Small intestine (tissue), 7 donors: ENCODE measurements around the gene DDB1. TPM values are rescaled to one million over a fixed set of nuclear protein-coding genes. Genes with fewer than 3 reads are reported as not detected.

Experiments used
- DNase-seq, 2 donors: peaks; one replicate each; pipeline versions ENCODE4 v3.0.0 to v3.0.0-alpha.2; 2013
- FAIRE-seq: peaks from 2 replicates; lab custom pipeline; 2012; peaks lifted over from hg19 to GRCh38; lab: Jason Lieb, UNC
- H3K27ac ChIP-seq, 3 donors: one replicate each; pipeline ENCODE4 v1.5.1; 2013; ENCODE audit warnings: low read length in 2 of 3, mild to moderate bottlenecking in 2 of 3, control low read depth in 1 of 3, inconsistent platforms in 1 of 3, low read depth in 1 of 3, moderate library complexity in 1 of 3
- H3K27me3 ChIP-seq, 3 donors: one replicate each; pipeline ENCODE4 v1.6.1; 2013; ENCODE audit warnings: low read length in 3 of 3, inconsistent platforms in 1 of 3; ENCODE audit not compliant: control insufficient read depth in 3 of 3, insufficient read depth in 3 of 3
- H3K36me3 ChIP-seq, 3 donors: one replicate each; pipeline ENCODE4 v1.6.1; 2013; ENCODE audit warnings: low read length in 3 of 3, inconsistent platforms in 1 of 3, low read depth in 1 of 3, mild to moderate bottlenecking in 1 of 3, moderate library complexity in 1 of 3; ENCODE audit not compliant: control insufficient read depth in 3 of 3, insufficient read depth in 2 of 3
- H3K4me1 ChIP-seq, 3 donors: one replicate each; pipeline ENCODE4 v1.6.1; 2013; ENCODE audit warnings: low read length in 2 of 3, inconsistent platforms in 1 of 3, low read depth in 1 of 3, mild to moderate bottlenecking in 1 of 3, moderate library complexity in 1 of 3; ENCODE audit not compliant: control insufficient read depth in 3 of 3, insufficient read depth in 2 of 3
- H3K4me3 ChIP-seq, 3 donors: one replicate each; pipeline ENCODE4 v1.5.1; 2013; ENCODE audit warnings: low read length in 3 of 3, control low read depth in 1 of 3, inconsistent platforms in 1 of 3, low read depth in 1 of 3, mild to moderate bottlenecking in 1 of 3, moderate library complexity in 1 of 3
- H3K9me3 ChIP-seq, 2 donors: one replicate each; pipeline ENCODE4 v1.6.1; 2013; ENCODE audit warnings: low read depth in 1 of 2, low read length in 1 of 2; ENCODE audit not compliant: control insufficient read depth in 2 of 2, insufficient read depth in 1 of 2
- WGBS, 3 donors: extraction: QIAGEN DNeasy Blood & Tissue Kit; methylation state at CpG; one replicate each; pipeline ENCODE4 v1.1.7; 2013; 5-methylcytosine and 5-hydroxymethylcytosine counted together
- polyA plus RNA-seq, 4 donors: library from polyadenylated mRNA; stranded (reverse) in 3 of 4; unstranded in 1 of 4; fragments of 200-250 nt in 3 of 4; fragments of 120-200 nt in 1 of 4; gene quantifications; one replicate each; pipeline versions ENCODE4 v1.2.1 to v1.2.3, GENCODE V29; 2013
- donor health status: healthy with polysubstance abuse.
- donor health status: control.
- donor health status: control.
- donor health status: Bipolar disorder and iron deficiency.
- donor health status: healthy.

The DDB1 gene
- polyA plus RNA-seq, 4 donors: 137 to 165 (median 153) TPM

DNA sequence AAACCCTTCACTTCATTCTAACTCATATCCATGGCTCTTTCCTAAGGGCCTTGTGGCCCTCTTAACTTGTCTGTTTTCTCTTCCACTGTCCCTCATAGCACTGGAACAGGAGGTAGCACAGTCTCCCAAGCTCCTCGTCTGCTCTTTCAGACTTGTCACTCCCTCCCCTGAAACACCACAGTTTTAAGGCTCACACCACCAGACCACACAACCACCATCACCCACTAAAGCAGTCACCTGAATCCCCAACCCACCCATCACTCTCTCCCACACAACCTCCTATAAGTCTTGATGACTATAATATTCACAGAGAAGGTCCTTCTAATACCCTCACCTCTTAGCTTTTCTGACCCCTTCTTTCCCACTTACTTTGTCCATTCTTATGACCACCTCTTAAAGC is 26.7 kb downstream of the DDB1 start:
- Histone ChIP-seq H3K9me3 (no peaks in the 10 kb centered on the region), H3K27me3 (no peaks in the 10 kb centered on the region), H3K4me1 (no peaks in the 10 kb centered on the region), H3K36me3 (peaks cover 37 to 79% (median 45%) of the 10 kb centered on the region in 3 donors), H3K4me3 (no peak overlapping the region), H3K27ac (no peak overlapping the region)
- WGBS, 3 donors: 84 to 89% (median 88%) methylated on average over 1 of the region's 1 CpG
- no peak for DNase-seq
- FAIRE-seq: no peak

DNA sequence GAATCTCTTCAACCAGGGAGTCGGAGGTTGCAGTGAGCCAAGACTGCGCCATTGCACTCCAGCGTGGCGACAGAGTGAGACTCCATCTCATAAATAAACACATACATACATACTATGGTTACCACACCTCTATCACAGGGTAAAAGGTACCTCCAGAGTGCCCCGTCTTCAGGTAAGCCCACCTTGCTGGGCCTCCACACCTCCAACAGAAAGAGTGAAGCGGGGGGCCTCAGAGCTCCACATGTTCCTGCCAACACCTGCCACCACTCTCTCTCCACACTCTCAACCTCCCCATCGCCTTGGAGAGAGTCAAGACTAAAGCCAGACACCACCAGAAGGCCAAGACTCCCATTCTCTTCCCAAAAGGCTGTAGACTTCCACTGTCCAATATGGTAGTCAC is 27.5 kb downstream of the DDB1 start:
- 97 to 98% (median 98%) methylated on average over 7 of the region's 7 CpGs for WGBS, 3 donors
- Histone ChIP-seq H3K4me3 (no peak overlapping the region), H3K27me3 (no peaks in the 10 kb centered on the region), H3K9me3 (no peaks in the 10 kb centered on the region), H3K4me1 (no peaks in the 10 kb centered on the region), H3K27ac (no peak overlapping the region), H3K36me3 (peaks cover 41 to 79% (median 44%) of the 10 kb centered on the region in 3 donors)
- no peak for DNase-seq
- no peak for FAIRE-seq

DNA sequence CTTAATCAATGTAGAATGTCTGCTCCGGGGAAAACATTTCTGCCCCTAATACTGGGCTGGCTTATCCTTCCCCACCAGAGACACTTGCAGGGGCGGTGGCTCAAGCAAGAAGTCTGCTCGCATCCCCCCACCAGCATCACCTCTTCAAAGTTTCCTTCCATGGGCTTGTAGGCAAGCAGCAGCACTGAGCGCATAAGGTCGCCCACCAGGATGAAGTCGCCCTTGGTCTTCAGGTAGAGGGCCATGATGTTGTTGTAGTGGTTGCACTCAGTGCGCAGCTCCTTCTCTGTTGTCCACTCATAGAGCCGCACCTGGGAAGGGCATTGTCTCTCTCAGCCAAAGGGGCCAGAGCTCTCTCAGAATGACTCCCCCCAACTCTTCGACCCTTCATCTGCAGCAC is 29.2 kb downstream of the DDB1 start:
- H3K27me3 ChIP-seq: no peaks in the 10 kb centered on the region
- peaks cover 33 to 79% (median 37%) of the 10 kb centered on the region in 3 donors for H3K36me3 ChIP-seq
- H3K4me3 ChIP-seq: no peak overlapping the region
- H3K9me3 ChIP-seq: no peaks in the 10 kb centered on the region
- H3K4me1 ChIP-seq: peaks cover 0 to 4% (median 2%) of the 10 kb centered on the region in 3 donors
- 96 to 100% (median 99%) methylated on average over 8 to 9 of the region's 9 CpGs for WGBS, 3 donors
- no peak for DNase-seq
- no peak overlapping the region for H3K27ac ChIP-seq
- FAIRE-seq: no peak

DNA sequence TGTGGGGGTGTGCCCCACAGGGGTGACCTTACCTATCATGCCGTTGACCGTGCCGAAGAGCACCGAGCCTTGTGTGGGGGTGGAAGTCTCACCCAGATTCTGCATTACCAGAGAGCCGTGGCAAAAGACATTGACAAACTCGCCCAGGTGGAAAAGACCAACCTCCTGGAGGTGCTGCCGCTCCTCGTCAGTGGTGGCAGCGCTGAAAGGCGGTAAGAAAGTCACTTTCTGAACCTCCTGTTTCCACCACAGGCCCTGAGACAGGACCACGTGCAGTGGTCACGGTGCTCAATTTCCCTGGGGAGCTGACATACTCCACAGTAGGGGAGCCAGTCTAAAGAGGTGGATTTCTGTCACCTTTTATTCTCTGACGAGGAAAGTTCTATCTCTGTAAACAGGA is 30.4 kb downstream of the DDB1 start:
- Histone ChIP-seq H3K4me1 (peaks cover 0 to 9% (median 5%) of the 10 kb centered on the region in 3 donors), H3K4me3 (no peak overlapping the region), H3K36me3 (peaks cover 30 to 77% (median 33%) of the 10 kb centered on the region in 3 donors), H3K9me3 (no peaks in the 10 kb centered on the region), H3K27ac (no peak overlapping the region), H3K27me3 (no peaks in the 10 kb centered on the region)
- DNase-seq (no peak), FAIRE-seq (no peak)
- WGBS, 3 donors: 91 to 92% (median 92%) methylated on average over 13 of the region's 13 CpGs

DNA sequence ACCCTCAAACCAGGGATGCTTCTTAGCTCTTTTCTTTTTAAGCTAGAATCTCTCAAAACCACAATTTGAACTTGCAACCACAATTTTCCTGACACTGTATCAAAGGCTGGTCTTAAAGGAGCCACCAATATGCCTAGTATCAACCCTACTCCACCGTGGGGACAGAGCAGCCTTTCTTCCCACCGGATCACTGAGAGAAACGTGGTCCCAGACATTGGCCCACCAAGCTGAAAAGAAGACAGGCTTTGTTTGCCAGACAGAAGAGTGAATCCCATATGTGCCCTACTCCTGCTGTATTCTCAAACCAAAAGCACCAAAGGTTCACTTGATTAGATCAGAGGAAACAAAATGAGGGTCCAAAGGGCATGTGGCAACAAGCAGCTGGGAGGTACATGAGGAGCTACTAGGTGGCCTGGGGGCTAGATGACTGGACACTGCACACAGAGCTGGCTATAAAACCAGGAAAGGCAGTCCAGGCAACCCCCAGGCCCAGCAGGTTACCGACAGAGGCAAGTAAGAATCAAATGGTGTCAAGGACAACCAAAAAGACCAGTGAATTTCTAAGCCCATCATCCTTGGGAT is 34.2 kb downstream of the DDB1 start:
- no peak overlapping the region for H3K4me3 ChIP-seq
- peaks cover 17 to 52% (median 24%) of the 10 kb centered on the region in 3 donors for H3K36me3 ChIP-seq
- no peak for FAIRE-seq
- H3K9me3 ChIP-seq: no peaks in the 10 kb centered on the region
- 21 to 64% (median 41%) methylated on average over 4 of the region's 4 CpGs for WGBS, 3 donors
- DNase-seq: peak; percentile 75 to 85
- no peak overlapping the region for H3K27ac ChIP-seq
- H3K27me3 ChIP-seq: peaks cover 0 to 2% (median 0%) of the 10 kb centered on the region in 3 donors
- peaks cover 3 to 17% (median 8%) of the 10 kb centered on the region in 3 donors for H3K4me1 ChIP-seq

DNA sequence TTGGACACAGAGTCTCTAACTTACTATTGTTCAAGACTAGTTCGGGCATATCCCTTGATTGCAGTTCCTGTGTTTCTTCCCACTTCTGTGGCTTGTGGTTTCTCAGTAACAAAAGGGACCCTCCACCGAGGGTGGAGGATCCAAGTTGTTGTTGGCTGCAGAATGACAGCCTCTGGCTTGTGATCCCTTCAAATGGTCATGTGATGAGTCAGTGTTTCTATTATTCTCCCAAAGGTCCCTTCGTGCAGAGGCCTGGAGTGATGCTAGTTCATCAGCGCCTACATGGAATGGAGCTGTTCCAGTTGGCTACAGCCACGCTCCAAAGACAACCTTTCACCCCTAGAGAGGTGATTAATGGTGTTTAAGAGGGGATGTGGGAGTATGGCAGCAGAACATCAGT is 35.2 kb downstream of the DDB1 start:
- H3K27me3 ChIP-seq: peaks cover 0 to 7% (median 0%) of the 10 kb centered on the region in 3 donors
- no peak overlapping the region for H3K27ac ChIP-seq
- no peaks in the 10 kb centered on the region for H3K9me3 ChIP-seq
- no peak for DNase-seq
- peaks cover 10 to 42% (median 19%) of the 10 kb centered on the region in 3 donors for H3K36me3 ChIP-seq
- no peak overlapping the region for H3K4me3 ChIP-seq
- FAIRE-seq: no peak
- peaks cover 3 to 22% (median 8%) of the 10 kb centered on the region in 3 donors for H3K4me1 ChIP-seq
- WGBS, 3 donors: 43 to 71% (median 69%) methylated on average over 5 of the region's 5 CpGs

DNA sequence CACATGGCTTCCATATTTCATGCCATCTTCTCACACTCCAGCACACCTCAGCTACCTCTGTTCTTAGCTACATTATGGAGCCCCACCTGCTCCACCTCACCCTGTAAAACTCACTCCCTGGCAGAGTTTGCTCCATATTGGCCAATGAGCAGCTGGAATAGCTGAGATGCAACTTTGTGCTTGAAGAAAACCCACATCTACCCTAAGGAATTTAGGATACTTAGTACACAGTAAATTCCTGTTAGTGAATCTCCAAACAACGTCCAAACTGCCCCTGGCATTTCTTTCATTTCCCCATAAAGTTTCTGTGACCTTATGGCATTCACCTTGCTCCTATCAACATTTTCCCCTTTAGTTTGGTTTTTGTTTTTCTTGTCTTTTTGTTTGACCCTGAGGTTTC is 35.6 kb downstream of the DDB1 start:
- FAIRE-seq: no peak
- Histone ChIP-seq H3K36me3 (peaks cover 10 to 38% (median 15%) of the 10 kb centered on the region in 3 donors), H3K4me3 (no peak overlapping the region), H3K27me3 (peaks cover 0 to 7% (median 0%) of the 10 kb centered on the region in 3 donors), H3K9me3 (no peaks in the 10 kb centered on the region), H3K27ac (no peak overlapping the region), H3K4me1 (peaks cover 3 to 22% (median 8%) of the 10 kb centered on the region in 3 donors)
- DNase-seq: no peak
- 56 to 77% (median 75%) methylated on average over 1 of the region's 1 CpG for WGBS, 3 donors

DNA sequence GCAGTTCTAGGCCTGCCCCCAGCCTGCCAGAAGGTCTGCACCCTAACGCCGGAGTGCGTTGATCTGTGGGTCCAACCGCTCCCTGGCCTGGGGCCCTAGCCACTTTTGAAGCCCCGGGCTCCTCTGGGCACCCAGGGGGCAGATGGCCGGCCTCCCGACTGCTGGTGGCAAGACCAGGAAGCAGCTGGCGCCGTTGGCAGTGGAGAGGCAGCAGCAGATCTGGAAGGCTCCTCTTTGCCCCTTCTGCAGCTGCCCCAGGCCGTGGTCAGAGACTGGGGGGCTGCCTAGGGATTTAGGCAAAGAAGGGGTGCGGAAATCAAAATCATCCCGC is 37.3 kb downstream of the DDB1 start:
- Histone ChIP-seq H3K4me1 (peaks cover 3 to 22% (median 8%) of the 10 kb centered on the region in 3 donors), H3K36me3 (peaks cover under 1 to 24% (median 8%) of the 10 kb centered on the region in 3 donors), H3K9me3 (no peaks in the 10 kb centered on the region), H3K27me3 (peaks cover 0 to 7% (median 0%) of the 10 kb centered on the region in 3 donors), H3K4me3 (peak overlapping the region in 2 of 3 donors; percentile 62 to 64), H3K27ac (no peak overlapping the region)
- FAIRE-seq (no peak), DNase-seq (peak in 1 of 2 donors; percentile 20)
- WGBS, 3 donors: 33 to 43% (median 37%) methylated on average over 12 of the region's 12 CpGs
